Testis (tissue), 3 donors: ENCODE results near the gene ASF1B. TPM values are rescaled to one million over a fixed set of nuclear protein-coding genes. Genes with fewer than 3 reads are reported as not detected.

Source experiments
- DNase-seq: peaks from one replicate; pipeline ENCODE4 v3.0.0-alpha.2; 2019
- H3K27ac ChIP-seq, 2 donors: fragments of 200-600 bp; sonication (generic); one replicate each; pipeline ENCODE4 v1.5.1; 2019
- H3K27me3 ChIP-seq: fragments of 200-600 bp; sonication (generic); one replicate; pipeline ENCODE4 v1.5.1; 2019
- H3K36me3 ChIP-seq: fragments of 200-600 bp; sonication (generic); one replicate; pipeline ENCODE4 v1.5.1; 2017; ENCODE audit warnings: low read depth; ENCODE audit errors: missing control alignments
- H3K4me1 ChIP-seq: fragments of 200-600 bp; sonication (generic); one replicate; pipeline ENCODE4 v1.5.1; 2019
- H3K4me3 ChIP-seq, 2 donors: fragments of 200-600 bp; sonication (generic); one replicate each; pipeline ENCODE4 v1.5.1; 2017 to 2019
- H3K9me3 ChIP-seq: fragments of 200-600 bp; sonication (generic); one replicate; pipeline ENCODE4 v1.5.1; 2017
- CTCF ChIP-seq, 3 experiments: fragments of 450-650 bp in 2 of 3; fragments of 200-600 bp in 1 of 3; sonication (generic) in 1 of 3; IDR thresholded peaks; one replicate each; pipeline ENCODE4 v1.5.1; 2016 to 2019; ENCODE audit warnings: antibody characterized with exemption in 3 of 3, mild to moderate bottlenecking in 2 of 3, moderate library complexity in 1 of 3
- POLR2A ChIP-seq: fragments of 450-650 bp; IDR thresholded peaks from one replicate; pipeline ENCODE4 v1.6.1; 2017; ENCODE audit warnings: antibody characterized with exemption, mild to moderate bottlenecking, moderate library complexity
- WGBS, 2 donors: methylation state at CpG; one replicate each; pipeline ENCODE4 v1.1.5; 2018; 5-methylcytosine and 5-hydroxymethylcytosine counted together
- intact Hi-C: fragments of 100-400 bp; cut with DNase I; formaldehyde crosslinking; loops from one replicate; pipeline ENCODE4 v1.15.1; 2023; ENCODE audit warnings: low total_unique reads
- polyA plus RNA-seq: library from polyadenylated mRNA; stranded (reverse); fragments of 350-450 nt; fragmentation: Illumina TruSeq; extraction: RNeasy Lipid Tissue Mini Kit (QIAGEN cat#74804); gene quantifications from one replicate; pipeline ENCODE4 v1.2.3, GENCODE V29; 2014; ENCODE audit warnings: low read depth, low replicate concordance; ENCODE audit not compliant: insufficient read depth
- total RNA-seq, 2 donors: library from RNA; depleted of rRNA; stranded (reverse); fragments of >200 nt; gene quantifications; one replicate each; pipeline ENCODE4 v1.2.3, GENCODE V29; 2016

The ASF1B gene
- total and polyA plus RNA-seq, 3 donors from 2014 or later: 31.5 to 55.2 (median 52.7) TPM

- WGBS, 2 donors: 55 to 67% methylated on average over 14 to 19 of the region's 23 CpGs
- peak; percentile 41 for DNase-seq
- intact Hi-C loops: no loop called here
- Histone ChIP-seq H3K27ac (peak overlapping the region; percentile 65 to 80), H3K27me3 (no peaks in the 10 kb centered on the region), H3K36me3 (no peaks in the 10 kb centered on the region), H3K9me3 (no peaks in the 10 kb centered on the region), H3K4me3 (no peak overlapping the region), H3K4me1 (peaks cover 32% of the 10 kb centered on the region)
- TF ChIP-seq POLR2A (no peak), CTCF (IDR thresholded peaks at IDR 0.05) (no peak)
Observed at GRCh38 chr19:14107581-14108461, 28.6 kb downstream of the ASF1B start.

GRCh38 chr19:14106840-14107239 is 29.5 kb downstream of the ASF1B start:
- Histone ChIP-seq H3K27ac (peak overlapping the region; percentile 65 to 80), H3K4me1 (peaks cover 23% of the 10 kb centered on the region), H3K9me3 (no peaks in the 10 kb centered on the region), H3K27me3 (no peaks in the 10 kb centered on the region), H3K36me3 (no peaks in the 10 kb centered on the region), H3K4me3 (no peak overlapping the region)
- no peak for DNase-seq
- WGBS, 2 donors: 86 to 100% methylated on average over 4 to 16 of the region's 16 CpGs
- intact Hi-C loops: no loop called here
- TF ChIP-seq POLR2A: no peak
- no peak for TF ChIP-seq CTCF (IDR thresholded peaks at IDR 0.05)

- no peak for TF ChIP-seq CTCF (IDR thresholded peaks at IDR 0.05)
- TF ChIP-seq POLR2A: no peak
- Histone ChIP-seq H3K4me1 (peaks cover 13% of the 10 kb centered on the region), H3K36me3 (no peaks in the 10 kb centered on the region), H3K4me3 (no peak overlapping the region), H3K27me3 (no peaks in the 10 kb centered on the region), H3K27ac (no peak overlapping the region), H3K9me3 (no peaks in the 10 kb centered on the region)
- DNase-seq: no peak
- 78 to 85% methylated on average over 8 of the region's 8 CpGs for WGBS, 2 donors
- intact Hi-C loops: no loop called here
Observed at GRCh38 chr19:14105680-14106079, 30.7 kb downstream of the ASF1B start.

GRCh38 chr19:14103310-14103709 is 33.1 kb downstream of the ASF1B start:
- WGBS, 2 donors: 30 to 80% methylated on average over 1 of the region's 1 CpG
- peak overlapping the region; percentile 11 to 48 for H3K27ac ChIP-seq
- TF ChIP-seq CTCF (IDR thresholded peaks at IDR 0.05) (no peak), POLR2A (no peak)
- intact Hi-C loops: no loop called here
- H3K4me3 ChIP-seq: no peak overlapping the region
- DNase-seq: no peak
- no peaks in the 10 kb centered on the region for H3K36me3 ChIP-seq
- H3K9me3 ChIP-seq: no peaks in the 10 kb centered on the region
- peaks cover 9% of the 10 kb centered on the region for H3K4me1 ChIP-seq
- no peaks in the 10 kb centered on the region for H3K27me3 ChIP-seq
